NCI-H2196 (cell line): Measurements from ENCODE around the gene ERVK3-1.
A peak's percentile ranks its signal among the peaks of the same experiment; 100 is the strongest.
"Not testable (repeated sequence)": the region's sequence is repeated elsewhere in the genome, so short reads cannot be mapped to it uniquely, and the experiment has no call there.

Source experiments
- DNase-seq: peaks from one replicate; lab custom pipeline; 2025; ENCODE audit not compliant: unreplicated experiment; lab: John Stamatoyannopoulos, UW

Gene ERVK3-1

GRCh38 chr19:58338825-58339558, 33.8 kb downstream of the ERVK3-1 start:
- no peak for DNase-seq

- no peak for DNase-seq
These were observed 40.4 kb downstream of the ERVK3-1 start for GRCh38 chr19:58345558-58345957.

GRCh38 chr19:58346961-58347929, 42.1 kb downstream of the ERVK3-1 start:
- DNase-seq, result peak; percentile 28

DNA sequence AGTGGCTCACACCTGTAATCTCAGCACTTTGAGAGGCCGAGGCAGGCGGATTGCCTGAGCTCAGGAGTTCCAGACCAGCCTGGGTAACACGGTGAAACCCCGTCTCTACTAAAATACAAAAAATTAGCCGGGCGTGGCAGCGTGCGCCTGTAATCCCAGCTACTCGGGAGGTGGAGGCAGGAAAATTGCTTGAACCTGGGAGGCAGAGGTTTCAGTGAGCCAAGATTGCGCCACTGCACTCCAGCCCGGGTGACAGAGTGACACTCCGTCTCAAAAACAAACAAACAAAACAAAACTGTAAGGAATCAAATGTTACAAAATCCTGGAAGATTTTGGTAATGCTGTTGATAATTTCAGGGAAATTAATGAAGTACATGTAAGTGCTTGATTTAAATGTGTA, 42.9 kb downstream of the ERVK3-1 start:
- not testable (repeated sequence) for DNase-seq

- DNase-seq, result no peak
These were observed 44.4 kb downstream of the ERVK3-1 start for GRCh38 chr19:58349590-58349989.

DNA sequence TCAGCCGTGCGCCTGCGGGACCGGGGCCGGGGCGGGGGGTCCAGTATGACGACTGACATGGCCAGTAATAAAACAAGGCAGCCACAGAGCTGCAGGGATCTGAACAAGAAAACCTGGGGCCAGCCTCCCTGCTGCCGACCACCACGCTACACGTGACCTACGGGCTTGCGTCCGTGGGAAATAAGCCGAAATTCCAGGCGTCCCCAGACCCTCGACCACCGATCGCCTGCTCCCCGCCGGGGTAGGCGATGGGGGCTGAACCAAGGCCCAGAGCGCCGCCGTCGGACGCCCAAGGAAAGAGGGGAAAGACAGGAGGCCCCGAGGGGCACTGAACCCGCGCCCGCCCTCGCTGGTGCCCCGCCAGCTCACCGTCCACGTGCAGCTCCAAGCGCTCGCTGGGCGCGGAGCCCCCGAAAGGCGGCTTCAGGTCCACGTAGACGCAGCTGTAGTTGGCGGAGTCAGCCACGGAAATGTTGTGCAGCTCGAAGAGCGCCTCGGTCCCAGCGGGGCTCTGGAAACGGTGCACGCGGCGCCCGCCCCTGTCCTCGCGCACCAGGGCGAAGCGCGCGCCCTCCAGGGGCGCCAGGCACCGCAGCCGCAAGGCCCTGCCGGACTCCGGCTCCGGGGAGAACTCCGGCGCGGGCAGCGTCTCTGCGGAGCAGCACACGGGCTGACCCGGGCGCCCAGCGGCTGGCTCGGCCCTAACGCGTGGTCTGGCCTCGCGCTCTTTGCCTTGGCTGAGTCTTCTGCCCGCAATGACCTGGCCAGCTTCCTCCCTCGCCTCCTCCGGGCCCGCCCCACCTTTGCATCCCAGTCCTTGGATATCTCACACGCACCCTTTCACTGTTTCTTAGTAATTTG, 45.1 kb downstream of the ERVK3-1 start:
- DNase-seq, result no peak

DNA sequence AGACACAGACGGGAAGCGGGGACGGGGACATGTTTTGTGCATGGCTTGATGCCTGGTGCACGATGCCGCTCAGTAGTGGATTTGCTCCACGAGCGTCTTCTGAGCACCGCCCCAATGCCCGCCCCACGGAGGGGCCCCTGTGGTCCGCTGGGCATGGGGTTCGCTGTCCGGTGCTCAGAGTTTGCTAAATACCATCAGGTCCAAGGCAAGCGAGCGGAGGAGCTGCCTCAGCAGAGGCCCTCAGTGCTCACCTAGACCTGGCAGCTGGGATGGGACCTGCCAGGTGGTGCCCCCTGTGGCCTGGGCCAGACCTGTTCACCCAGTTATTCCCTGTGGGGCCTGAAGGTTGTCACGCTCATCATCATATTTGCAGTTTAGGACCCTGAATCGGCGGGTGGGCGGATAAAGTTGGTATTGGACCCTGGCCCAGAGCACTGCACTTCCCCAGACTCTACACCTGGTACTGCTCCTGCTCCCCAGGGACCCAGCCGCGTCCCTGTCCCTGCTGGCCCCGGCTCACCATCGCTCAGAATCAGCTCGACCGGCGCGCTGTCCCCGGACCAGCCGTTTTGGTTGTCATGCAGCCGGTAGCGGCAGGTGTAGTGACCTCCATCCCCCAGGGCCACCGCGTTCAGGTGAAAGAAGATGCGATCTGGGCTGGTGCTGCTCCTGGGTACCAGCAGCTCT, 45.8 kb downstream of the ERVK3-1 start:
- DNase-seq, result no peak

DNA sequence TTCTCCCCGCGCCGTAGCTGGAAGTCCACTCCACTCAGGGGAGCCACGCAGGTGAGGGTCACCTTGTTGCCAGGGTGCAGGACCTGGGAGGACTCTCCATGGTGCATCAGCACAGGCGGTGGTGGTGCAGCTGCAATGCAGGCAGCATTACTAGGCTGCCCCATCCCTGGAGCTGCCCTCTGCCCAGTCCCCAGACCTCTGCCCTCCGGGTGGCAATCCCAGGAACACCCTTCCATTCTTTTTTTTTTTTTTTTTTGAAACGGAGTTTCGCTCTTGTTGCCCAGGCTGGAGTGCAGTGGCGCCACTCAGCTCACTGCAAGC, 46.3 kb downstream of the ERVK3-1 start:
- no peak for DNase-seq

GRCh38 chr19:58351990-58352755, 47.0 kb downstream of the ERVK3-1 start:
- no peak for DNase-seq

DNA sequence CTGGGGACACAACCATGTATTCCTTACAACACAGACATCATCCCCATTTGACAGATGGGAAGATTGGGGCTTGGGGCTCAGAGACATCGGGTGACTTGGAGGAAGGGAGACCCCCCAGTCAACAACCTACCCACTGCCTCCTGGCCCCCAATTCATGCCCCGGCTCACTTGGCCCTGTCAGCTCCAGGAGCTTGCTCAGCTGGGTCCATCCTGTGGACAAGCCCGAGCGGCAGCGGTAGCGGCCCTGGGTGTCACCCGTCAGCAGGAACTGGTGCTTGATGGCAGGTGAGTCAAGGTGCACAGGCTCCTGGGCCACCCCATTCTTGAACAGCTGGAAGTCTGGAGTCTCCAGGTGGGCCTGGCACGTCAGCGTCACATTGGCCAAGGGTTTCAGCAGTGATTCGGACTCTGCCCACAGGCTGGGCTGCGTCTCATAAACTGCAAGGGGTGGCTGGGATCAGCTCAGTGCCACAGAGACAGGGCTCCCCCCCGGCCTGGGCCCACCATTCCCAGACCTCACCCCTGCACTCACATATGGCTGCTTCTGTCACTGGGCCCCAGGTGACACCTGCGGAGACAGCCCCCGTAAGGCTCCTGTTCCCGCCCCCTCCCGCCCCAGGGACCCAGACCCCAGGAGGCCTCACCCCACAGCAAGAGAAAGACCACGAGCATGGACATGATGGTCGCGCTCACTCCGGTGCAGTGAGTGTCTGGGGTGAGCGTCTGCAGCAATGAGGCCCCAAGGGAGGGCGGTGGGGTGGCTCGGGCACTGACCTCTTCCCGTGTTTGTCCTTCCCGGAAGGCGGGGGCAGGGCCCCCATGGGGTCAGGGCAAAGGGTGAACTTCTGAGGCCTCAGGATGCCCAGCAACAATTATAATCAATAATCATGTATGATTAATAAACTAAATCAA, 47.8 kb downstream of the ERVK3-1 start, which contains the start of gene A1BG:
Gene A1BG, minus strand, starts transcription at position 733 of the 912 bp plus-strand sequence. Its CDS starts 55 bp downstream, at position 678.
- no peak for DNase-seq

DNA sequence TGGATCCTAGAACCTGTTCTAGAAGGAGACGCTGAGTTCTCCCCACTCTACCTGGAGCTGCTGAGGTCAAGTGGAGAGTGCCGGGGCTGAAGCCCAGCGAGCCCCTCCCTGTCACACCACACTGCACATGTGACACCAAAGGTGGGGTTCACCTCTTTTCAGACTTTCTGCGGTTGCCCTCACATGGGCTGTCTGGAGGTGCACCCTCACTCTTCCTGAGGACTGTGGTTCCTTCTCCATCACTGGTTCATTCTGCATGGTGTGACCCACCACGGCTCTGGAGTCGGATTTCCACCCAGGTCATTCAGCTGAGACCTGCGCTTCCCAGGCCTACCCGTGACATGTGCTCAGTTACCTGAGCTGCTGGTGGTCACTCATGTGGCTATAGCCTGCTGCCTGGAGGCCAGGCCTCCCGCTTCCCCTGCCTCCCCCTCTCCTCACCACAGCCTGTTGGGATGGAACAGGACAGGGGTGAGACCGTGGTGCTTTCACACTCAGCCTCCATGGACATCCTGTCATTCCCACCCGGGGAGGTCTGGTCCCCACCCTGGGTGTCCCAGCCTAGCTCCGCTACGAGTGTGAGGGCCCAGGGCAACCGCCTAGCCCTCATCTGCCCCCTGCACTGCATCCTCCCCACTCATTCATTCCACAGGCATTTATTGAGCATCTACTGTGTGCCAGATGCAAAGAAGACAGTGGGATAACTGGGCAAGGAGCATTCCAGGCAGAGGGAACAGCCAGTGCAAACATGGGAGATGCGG, 48.7 kb downstream of the ERVK3-1 start:
- DNase-seq, result no peak

GRCh38 chr19:58354478-58355030, 49.4 kb downstream of the ERVK3-1 start:
- DNase-seq, result no peak

GRCh38 chr19:58355215-58355796, 50.1 kb downstream of the ERVK3-1 start:
- DNase-seq, result no peak

DNA sequence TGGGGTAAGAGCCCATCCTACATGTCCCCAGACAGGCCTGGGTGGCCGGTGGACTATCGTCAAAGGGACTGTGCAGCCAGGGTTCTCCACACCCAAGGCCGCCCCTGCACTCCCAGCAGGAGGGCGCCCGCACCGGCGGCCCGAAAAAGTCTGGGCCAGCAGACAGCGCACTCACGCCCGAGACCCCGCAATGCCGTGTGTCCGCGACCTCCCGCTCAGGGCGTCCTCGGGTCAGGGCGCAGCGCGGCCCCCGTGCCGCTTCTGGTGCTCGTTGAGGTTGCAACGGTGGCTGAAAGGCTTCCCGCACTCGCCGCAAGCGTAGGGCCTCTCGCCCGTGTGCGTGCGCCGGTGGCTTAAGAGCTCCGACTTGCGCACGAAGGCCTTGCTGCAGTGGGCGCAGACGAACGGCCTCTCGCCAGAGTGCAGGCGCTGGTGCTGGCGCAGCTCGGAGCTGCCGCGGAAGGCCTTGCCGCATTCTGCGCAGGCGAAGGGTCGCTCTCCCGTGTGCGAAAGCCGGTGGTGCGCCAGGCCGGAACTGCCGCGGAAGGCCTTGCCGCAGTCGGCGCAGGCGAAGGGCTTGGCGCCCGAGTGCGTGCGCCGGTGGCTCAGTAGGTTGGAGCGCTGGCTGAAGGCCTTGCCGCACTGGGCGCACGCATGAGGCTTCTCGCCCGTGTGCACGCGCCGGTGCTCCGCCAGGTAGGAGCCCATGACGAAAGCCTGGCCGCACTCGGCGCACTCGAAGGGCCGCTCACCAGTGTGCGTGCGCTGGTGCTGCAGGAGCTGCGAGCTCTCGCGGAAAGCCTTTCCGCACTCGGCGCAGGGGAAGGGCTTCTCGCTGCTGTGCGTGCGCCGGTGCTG, 51.0 kb downstream of the ERVK3-1 start:
- no peak for DNase-seq

GRCh38 chr19:58356766-58357480, 51.7 kb downstream of the ERVK3-1 start:
- no peak for DNase-seq
